ENCODE measurements around the gene EXOC6B.

DNA sequence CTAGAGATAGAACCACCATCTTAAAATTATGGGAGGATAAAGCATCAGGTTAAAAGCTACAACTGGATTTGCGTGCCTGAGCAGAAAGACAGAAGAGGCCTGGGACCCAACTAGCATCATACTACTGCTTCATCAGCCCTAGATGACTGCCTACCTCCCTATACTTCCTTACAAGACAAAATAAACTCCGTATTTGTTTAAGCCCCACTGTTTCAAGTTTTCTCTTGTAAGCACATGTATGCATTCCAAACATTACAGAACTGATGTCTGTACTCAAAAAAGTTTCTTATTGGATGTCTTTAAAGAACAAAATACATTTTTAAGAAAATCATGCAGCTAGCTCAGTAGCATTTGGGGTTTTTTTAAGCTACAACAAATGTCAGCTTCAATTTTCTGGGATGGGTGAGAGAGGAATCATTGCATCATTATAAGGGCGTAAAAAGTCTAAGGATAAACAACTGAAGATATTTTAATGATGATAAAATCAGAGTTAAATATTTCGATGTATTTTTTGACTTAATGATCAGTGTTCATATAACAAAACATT lies 213.1 kb downstream of the EXOC6B start:
- TF ChIP-seq ZNF274 (IDR thresholded peaks at IDR 0.05; ENCODE audit: low read depth, low read length) (no peak), SUZ12 (IDR thresholded peaks at IDR 0.05; ENCODE audit: extremely low read depth, insufficient read depth, insufficient read length) (no peak)

Data from NT2/D1 (cell line).